Activated naive CD4-positive, alpha-beta T cell treated with anti-CD3 and anti-CD28 coated beads, Interleukin-2, amount 50 U/mL, for 24 hours (primary cell): ENCODE data around the gene RNPEPL1.
A peak's percentile ranks its signal among the peaks of the same experiment; 100 is the strongest.

ENCODE experiments used
- H3K27ac Mint-ChIP-seq: one replicate; pipeline ENCODE4 v1.8.0; 2021; ENCODE audit warnings: mild to moderate bottlenecking, mixed read lengths
- H3K27me3 Mint-ChIP-seq: one replicate; pipeline ENCODE4 v1.8.0; 2021; ENCODE audit warnings: mixed read lengths
- H3K36me3 Mint-ChIP-seq: one replicate; pipeline ENCODE4 v1.8.0; 2021; ENCODE audit warnings: mixed read lengths
- H3K4me1 Mint-ChIP-seq: one replicate; pipeline ENCODE4 v1.8.0; 2021; ENCODE audit warnings: mixed read lengths
- H3K4me3 Mint-ChIP-seq: one replicate; pipeline ENCODE4 v1.8.0; 2021; ENCODE audit warnings: mild to moderate bottlenecking, mixed read lengths
- H3K9me3 Mint-ChIP-seq: one replicate; pipeline ENCODE4 v1.8.0; 2021; ENCODE audit warnings: mixed read lengths

Gene RNPEPL1

DNA sequence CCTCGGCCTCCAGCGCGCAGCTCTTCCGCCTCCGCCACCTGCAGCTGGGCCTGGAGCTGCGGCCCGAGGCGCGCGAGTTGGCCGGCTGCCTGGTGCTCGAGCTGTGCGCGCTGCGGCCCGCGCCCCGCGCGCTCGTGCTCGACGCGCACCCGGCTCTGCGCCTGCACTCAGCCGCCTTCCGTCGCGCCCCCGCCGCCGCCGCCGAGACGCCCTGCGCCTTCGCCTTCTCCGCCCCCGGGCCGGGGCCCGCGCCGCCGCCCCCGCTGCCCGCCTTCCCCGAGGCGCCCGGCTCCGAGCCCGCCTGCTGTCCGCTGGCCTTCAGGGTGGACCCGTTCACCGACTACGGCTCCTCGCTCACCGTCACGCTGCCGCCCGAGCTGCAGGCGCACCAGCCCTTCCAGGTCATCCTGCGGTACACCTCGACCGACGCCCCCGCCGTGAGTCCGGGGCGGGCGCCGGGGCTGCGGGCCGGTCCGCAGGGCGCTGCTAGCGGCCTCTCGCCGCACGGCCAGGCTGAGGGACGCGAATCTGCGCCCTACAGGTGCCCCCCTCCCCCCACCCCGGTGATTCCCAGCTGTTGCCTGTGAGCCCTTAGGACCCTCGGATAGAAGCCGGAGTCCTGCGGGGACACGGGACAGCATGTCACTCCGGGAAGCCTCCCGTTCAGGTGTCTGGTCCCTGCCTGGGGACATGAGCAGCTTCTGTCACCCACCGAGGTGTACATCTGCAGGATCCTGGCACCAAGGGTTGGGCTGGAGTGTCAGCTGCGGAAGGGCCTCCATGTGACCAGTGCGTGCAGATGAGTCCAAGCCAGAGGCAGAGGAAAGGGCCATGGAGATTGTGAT, 616 bp downstream of the RNPEPL1 start:
- Mint-ChIP-seq H3K36me3 (peaks cover 2% of the 10 kb centered on the region), H3K4me1 (peaks cover 53% of the 10 kb centered on the region), H3K27ac (peak overlapping the region; percentile 68), H3K4me3 (peak overlapping the region; percentile 87), H3K9me3 (no peaks in the 10 kb centered on the region), H3K27me3 (no peaks in the 10 kb centered on the region)

- no peaks in the 10 kb centered on the region for H3K9me3 Mint-ChIP-seq
- H3K36me3 Mint-ChIP-seq = no peaks in the 10 kb centered on the region
- H3K4me1 Mint-ChIP-seq = peaks cover 47% of the 10 kb centered on the region
- H3K27ac Mint-ChIP-seq = peak overlapping the region; percentile 68
- peak overlapping the region; percentile 87 for H3K4me3 Mint-ChIP-seq
- no peaks in the 10 kb centered on the region for H3K27me3 Mint-ChIP-seq
Measured at GRCh38 chr2:240569523-240569997, 1.3 kb downstream of the RNPEPL1 start.

- no peaks in the 10 kb centered on the region for H3K27me3 Mint-ChIP-seq
- H3K36me3 Mint-ChIP-seq = no peaks in the 10 kb centered on the region
- no peaks in the 10 kb centered on the region for H3K9me3 Mint-ChIP-seq
- H3K27ac Mint-ChIP-seq = no peak overlapping the region
- H3K4me3 Mint-ChIP-seq = peak overlapping the region; percentile 87
- H3K4me1 Mint-ChIP-seq = peaks cover 42% of the 10 kb centered on the region
Measured at GRCh38 chr2:240569998-240570530, 1.8 kb downstream of the RNPEPL1 start.

DNA sequence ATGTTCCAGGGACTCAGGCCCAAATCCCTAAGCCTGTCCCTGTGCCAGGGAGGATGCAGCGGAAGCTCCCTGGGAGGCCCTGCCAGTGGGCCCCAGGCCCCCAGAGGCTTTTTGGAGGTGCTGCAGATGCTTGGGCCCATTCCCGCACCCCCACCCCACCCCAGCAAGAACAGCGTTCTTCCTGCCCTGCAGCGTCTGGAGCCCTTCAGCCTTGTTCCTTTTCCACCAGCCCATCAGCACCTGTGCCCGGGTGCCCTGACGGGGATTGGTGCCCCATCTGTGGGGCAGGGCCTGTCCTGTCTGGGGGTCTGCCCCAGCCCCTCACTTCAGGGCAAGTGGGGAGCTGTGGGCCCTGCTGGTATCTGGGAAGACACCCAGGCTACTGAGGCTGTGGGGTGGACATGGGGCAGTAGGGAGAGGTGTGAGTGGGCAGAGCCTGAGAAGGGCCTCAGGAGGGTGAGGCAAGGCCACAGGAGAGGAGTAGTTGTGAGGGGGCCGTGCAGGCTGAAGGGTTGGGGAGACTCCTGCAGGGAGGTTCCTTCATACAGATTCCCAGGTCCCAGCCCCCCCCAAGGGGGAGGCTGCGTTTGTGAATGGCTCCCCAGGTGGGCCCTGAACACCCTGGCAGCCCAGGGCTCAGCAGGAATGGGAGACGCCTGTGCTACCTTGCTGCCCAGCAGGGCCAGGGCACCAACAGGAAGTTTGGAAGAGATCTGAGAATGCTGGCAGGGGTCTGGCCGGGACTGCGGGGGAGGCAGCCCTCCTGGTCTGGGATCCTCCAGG, 2.4 kb downstream of the RNPEPL1 start:
- H3K9me3 Mint-ChIP-seq = no peaks in the 10 kb centered on the region
- H3K27ac Mint-ChIP-seq = peak overlapping the region; percentile 79
- H3K4me1 Mint-ChIP-seq = peaks cover 35% of the 10 kb centered on the region
- no peaks in the 10 kb centered on the region for H3K36me3 Mint-ChIP-seq
- H3K4me3 Mint-ChIP-seq = peak overlapping the region; percentile 87
- no peaks in the 10 kb centered on the region for H3K27me3 Mint-ChIP-seq

DNA sequence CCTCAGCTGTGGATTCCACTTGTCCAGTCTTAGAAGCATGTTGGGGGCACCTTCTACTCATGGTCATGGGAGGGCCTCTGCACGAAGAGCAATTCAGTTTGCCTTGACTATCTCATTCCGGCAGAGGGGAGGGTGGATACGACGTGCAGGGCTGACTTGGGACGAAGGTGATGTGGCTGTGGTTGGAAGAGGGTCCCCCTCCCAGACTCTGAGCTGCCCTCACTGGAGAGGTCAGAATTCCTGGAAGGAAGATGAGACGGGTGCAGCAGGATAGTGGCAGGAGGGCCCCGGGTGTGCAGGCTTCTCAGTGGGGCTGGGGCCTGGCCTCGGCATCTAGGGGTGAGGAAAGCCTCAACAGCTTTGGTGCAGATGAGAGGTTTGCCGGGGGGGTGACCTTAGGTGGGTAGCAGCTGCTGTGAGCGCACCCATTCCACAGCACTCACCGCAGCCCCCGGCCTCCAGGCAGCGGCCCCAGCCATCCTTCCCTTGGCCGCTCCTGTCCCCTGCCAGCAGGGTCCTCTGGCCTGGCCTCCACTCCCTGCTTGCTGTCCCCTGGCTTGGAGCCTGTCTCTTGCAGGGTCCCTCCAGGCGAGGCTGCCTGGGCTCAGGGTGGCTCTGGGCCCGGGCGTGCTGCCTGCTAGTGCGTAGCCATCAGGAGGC, 3.2 kb downstream of the RNPEPL1 start:
- H3K9me3 Mint-ChIP-seq = no peaks in the 10 kb centered on the region
- peaks cover 34% of the 10 kb centered on the region for H3K4me1 Mint-ChIP-seq
- H3K27ac Mint-ChIP-seq = no peak overlapping the region
- no peaks in the 10 kb centered on the region for H3K27me3 Mint-ChIP-seq
- H3K4me3 Mint-ChIP-seq = no peak overlapping the region
- H3K36me3 Mint-ChIP-seq = no peaks in the 10 kb centered on the region

DNA sequence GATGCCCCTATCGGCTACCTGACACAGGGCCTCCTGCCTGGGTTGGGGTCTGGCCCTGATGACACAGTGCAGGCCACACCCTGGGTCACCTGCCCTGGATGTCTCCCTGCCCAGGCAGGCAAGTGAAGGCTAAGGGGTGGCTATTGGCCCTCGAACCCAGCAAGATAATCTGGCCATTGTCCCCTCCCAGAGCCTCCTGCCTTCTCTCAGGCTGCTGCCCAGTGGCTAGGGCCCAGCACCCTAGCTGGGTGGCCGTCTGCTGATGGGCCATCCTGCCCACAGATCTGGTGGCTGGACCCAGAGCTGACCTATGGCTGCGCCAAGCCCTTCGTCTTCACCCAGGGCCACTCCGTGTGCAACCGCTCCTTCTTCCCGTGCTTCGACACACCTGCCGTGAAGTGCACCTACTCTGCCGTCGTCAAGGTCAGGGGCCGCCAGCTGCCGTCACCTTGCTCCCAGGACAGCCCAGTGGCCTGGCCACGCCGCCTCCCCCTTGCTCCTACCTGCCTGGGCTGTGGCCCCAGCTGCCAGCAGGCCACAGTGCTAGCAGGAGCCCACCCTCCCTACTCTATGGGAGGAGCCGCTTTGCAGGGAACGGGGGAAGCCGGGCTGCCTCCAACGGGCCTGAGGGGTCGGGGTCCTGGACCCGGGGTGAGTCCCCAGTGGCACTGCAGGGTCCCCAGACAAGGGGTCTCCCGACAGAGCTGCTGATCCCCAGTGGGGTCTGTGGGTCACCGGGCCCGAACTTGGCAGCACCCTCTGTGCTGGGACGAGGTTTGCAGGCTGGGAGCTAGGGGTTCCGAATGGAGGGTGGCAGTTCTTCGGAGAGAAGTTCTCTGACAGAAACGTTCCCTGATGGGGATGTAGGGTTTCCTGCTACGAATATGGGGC, 4.1 kb downstream of the RNPEPL1 start:
- Mint-ChIP-seq H3K27ac (no peak overlapping the region), H3K27me3 (no peaks in the 10 kb centered on the region), H3K4me1 (peaks cover 29% of the 10 kb centered on the region), H3K4me3 (no peak overlapping the region), H3K9me3 (no peaks in the 10 kb centered on the region), H3K36me3 (no peaks in the 10 kb centered on the region)

DNA sequence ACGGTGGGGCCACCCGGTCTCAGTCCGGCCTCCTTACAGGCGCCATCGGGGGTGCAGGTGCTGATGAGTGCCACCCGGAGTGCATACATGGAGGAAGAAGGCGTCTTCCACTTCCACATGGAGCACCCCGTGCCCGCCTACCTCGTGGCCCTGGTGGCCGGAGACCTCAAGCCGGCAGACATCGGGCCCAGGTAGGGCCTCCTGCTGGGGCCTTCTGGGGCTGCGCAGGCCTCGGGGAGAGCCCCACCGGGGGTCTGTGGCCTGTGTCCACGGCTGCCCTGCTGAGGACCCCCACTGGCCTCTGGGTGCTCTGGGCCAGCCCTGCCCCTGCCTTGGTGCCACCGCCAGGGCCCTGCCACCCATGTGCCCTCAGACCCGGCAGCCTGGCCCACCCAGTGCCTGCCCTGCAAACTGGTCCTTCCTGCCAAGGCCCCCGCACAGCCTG, 4.8 kb downstream of the RNPEPL1 start:
- Mint-ChIP-seq H3K9me3 (no peaks in the 10 kb centered on the region), H3K36me3 (no peaks in the 10 kb centered on the region), H3K27ac (no peak overlapping the region), H3K4me1 (peaks cover 24% of the 10 kb centered on the region), H3K4me3 (no peak overlapping the region), H3K27me3 (no peaks in the 10 kb centered on the region)

DNA sequence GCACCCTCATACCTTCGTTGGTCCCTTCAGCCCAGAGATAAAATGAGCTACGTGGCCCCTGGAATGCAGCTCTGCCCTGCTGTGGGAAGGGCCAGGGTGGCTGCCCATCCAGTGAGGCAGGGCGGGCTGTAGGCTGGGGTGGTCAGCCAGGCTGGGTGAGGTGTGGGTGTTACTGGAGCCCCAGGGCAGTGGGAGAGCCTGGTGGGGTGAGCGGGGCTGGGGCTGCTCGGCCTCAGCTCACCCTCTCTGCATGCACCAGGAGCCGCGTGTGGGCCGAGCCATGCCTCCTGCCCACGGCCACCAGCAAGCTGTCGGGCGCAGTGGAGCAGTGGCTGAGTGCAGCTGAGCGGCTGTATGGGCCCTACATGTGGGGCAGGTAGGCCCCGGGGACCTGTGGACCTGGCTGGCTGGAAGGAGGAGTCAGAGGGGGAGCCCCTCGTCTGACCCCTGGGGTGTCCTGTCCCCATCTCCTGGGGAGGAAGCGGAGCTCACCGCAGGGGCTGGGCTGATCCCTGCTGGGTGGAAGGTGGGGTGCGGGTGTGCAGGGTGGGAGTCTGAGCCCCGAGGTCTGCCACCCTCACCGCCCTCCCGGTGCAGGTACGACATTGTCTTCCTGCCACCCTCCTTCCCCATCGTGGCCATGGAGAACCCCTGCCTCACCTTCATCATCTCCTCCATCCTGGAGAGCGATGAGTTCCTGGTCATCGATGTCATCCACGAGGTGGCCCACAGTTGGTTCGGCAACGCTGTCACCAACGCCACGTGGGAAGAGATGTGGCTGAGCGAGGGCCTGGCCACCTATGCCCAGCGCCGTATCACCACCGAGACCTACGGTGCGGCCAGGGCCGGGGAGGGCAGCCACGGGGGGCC, 5.5 kb downstream of the RNPEPL1 start:
- Mint-ChIP-seq H3K36me3 (no peaks in the 10 kb centered on the region), H3K27me3 (no peaks in the 10 kb centered on the region), H3K4me3 (no peak overlapping the region), H3K9me3 (no peaks in the 10 kb centered on the region), H3K4me1 (peaks cover 26% of the 10 kb centered on the region), H3K27ac (no peak overlapping the region)

- no peaks in the 10 kb centered on the region for H3K36me3 Mint-ChIP-seq
Measured at GRCh38 chr2:240574386-240575100, 6.3 kb downstream of the RNPEPL1 start.

GRCh38 chr2:240575101-240575965, 7.0 kb downstream of the RNPEPL1 start:
- H3K4me3 Mint-ChIP-seq = no peak overlapping the region
- no peak overlapping the region for H3K27ac Mint-ChIP-seq
- peaks cover 27% of the 10 kb centered on the region for H3K4me1 Mint-ChIP-seq
- H3K27me3 Mint-ChIP-seq = no peaks in the 10 kb centered on the region
- H3K36me3 Mint-ChIP-seq = no peaks in the 10 kb centered on the region
- no peaks in the 10 kb centered on the region for H3K9me3 Mint-ChIP-seq

More at GRCh38 chr2:240574386-240575100, 6.3 kb downstream of the RNPEPL1 start:
- H3K9me3 Mint-ChIP-seq = no peaks in the 10 kb centered on the region
- H3K27me3 Mint-ChIP-seq = no peaks in the 10 kb centered on the region
- no peak overlapping the region for H3K4me3 Mint-ChIP-seq
- peaks cover 27% of the 10 kb centered on the region for H3K4me1 Mint-ChIP-seq
- H3K27ac Mint-ChIP-seq = no peak overlapping the region

- no peaks in the 10 kb centered on the region for H3K9me3 Mint-ChIP-seq
- H3K4me3 Mint-ChIP-seq = no peak overlapping the region
- H3K4me1 Mint-ChIP-seq = peaks cover 23% of the 10 kb centered on the region
- no peaks in the 10 kb centered on the region for H3K27me3 Mint-ChIP-seq
- no peak overlapping the region for H3K27ac Mint-ChIP-seq
- no peaks in the 10 kb centered on the region for H3K36me3 Mint-ChIP-seq
Measured at GRCh38 chr2:240576036-240576435, 7.8 kb downstream of the RNPEPL1 start.

GRCh38 chr2:240576436-240577205, 8.3 kb downstream of the RNPEPL1 start:
- Mint-ChIP-seq H3K4me1 (peaks cover 19% of the 10 kb centered on the region), H3K27ac (no peak overlapping the region), H3K4me3 (no peak overlapping the region), H3K36me3 (peaks cover 2% of the 10 kb centered on the region), H3K9me3 (no peaks in the 10 kb centered on the region), H3K27me3 (no peaks in the 10 kb centered on the region)
